B cell (primary cell): ENCODE measurements around the gene CHST11.

Experiments
- CTCF ChIP-seq: fragments of 200-600 bp; IDR thresholded peaks from one replicate; pipeline ENCODE4 v1.8.0; 2022; ENCODE audit warnings: antibody characterized with exemption, mild to moderate bottlenecking
- EZH2 ChIP-seq: IDR thresholded peaks from 2 replicates; pipeline ENCODE4 v1.6.1; 2012; ENCODE audit warnings: borderline replicate concordance, low read depth, mild to moderate bottlenecking, moderate library complexity, low read length; ENCODE audit not compliant: insufficient read depth, poor library complexity, severe bottlenecking

GRCh38 chr12:104665296-104665695 is 208.5 kb downstream of the CHST11 start:
- TF ChIP-seq CTCF (no peak), EZH2 (no peak)
